Raji (cell line): Measurements from ENCODE around the gene N4BP2L1.

Experiments used
- POLR2A ChIP-seq: IDR thresholded peaks from 2 replicates; pipeline ENCODE4 v1.6.1; 2011; ENCODE audit warnings: low read depth, low read length, control low read depth; ENCODE audit not compliant: insufficient read depth

The N4BP2L1 gene

DNA sequence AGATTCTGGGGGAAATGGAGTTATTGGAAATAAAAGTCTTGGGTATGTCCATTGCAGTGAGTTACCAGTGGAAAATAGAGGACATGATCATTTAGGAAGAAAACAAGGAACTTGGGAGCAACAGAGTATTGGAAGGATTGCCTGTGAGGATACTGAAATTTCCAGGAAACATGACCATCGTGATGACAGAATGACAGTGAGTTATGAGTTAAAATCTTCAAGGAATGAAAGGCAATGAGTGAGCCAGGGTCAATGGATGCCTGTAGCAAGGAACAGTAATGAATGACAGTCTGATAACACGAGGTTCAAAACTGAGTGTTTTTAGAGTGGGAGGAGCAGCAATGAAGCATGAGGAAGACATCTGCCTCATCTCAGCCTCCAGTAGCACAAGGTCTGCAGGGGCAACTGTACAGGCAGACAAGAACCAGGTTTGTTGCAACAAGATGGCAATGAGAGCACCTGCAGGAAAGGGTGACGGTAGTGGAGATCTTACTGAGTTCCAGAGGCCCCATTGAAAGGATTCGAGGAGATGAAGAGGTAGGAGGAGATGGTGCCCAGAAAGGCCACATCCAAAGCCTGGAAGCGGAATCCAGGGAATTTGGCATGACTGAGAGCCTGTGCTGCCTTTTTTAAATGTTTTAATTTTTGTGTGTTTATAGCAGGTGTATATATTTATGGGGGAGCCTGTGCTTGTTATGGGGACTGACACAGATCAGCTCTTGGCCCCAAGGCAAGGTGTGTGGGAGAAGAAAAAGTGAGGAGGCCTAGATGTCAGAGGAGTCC lies 43.9 kb downstream of the N4BP2L1 start:
- TF ChIP-seq POLR2A: no peak

DNA sequence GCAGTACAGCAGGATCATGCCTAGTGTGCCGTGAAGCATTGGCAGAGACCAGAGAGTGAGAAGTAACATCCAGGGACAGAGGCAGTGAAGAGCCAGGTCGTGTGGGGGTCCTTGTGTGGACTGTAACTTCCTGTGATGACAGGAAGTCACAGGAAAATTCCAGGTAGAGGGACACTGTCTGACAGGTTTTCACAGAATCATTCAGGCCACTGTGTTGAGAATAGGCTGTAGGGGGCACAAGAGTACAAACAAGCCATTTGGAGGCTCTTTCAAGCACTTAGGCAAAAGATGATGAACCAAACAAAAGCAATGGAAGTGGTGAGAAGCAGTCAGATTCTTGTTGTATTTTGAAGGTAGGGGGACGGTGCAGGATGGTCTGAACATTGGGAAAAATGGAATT lies 46.4 kb downstream of the N4BP2L1 start:
- TF ChIP-seq POLR2A: no peak

DNA sequence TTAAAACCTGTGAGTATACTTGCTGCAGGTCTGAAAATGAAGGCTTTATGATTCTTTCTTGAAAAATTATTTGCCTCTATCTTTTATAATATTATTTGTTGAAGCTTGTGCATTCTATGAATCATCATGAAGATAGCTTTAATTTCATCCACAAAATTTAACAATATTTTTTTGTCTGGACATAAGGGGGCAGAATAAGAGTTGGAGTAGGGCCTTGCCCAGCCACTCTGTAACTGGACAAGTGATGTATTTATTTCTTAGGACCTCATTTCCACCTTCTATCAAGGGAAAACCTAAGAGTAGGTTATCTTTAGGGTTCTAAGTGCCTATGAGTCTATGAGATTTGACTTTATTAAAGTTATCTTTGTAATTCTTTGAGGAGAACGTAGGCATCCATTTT lies 49.9 kb downstream of the N4BP2L1 start:
- TF ChIP-seq POLR2A: no peak

DNA sequence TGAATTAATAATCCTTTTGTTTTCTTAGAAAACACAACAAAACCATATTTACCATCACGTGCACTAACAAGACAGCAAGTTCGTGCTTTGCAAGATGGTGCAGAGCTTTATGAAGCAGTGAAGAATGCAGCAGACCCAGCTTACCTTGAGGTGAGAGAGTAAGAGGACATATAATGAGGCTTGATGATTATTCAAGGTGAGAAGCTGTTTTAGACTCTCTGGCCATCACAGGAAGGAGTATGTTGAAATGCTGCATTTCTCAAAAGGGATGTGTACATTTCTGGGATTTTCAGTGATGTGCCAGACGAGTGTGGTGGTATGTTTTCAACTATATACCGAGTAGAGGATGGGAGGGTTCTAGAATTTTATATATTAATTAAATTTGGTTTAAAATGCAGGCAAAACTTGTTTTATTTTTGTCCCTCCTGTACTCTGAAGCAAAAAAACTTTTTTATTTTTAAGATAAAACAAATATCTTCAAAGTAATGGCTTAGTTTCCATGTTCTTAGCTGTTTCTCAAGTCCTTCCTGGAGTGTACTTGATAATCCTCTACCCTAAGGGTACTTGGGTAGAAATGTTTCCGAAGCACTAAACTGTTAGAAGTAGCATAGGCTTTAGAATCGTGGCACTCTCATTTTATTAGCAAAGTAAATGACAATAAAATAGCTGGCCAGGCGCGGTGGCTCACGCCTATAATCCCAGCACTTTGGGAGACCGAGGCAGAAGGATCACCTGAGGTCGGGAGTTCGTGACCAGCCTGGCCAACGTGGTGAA lies 51.1 kb downstream of the N4BP2L1 start:
- TF ChIP-seq POLR2A: no peak

DNA sequence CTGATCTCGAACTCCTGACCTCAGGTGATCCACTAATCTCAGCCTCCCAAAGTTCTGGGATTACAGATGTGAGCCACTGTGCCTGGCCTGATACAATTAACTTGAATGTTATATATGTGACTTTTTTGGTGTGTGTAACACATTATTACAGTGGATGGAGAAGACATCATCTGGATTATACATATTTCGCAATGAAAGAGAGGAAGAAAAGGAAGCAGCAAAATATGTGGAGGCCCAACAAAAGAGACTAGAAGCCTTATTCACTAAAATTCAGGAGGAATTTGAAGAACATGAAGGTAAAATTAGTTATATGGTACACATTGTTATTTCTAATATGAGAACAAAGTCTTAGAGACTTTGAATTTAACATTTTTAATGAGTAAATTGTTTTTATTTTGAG lies 57.1 kb downstream of the N4BP2L1 start:
- no peak for TF ChIP-seq POLR2A

DNA sequence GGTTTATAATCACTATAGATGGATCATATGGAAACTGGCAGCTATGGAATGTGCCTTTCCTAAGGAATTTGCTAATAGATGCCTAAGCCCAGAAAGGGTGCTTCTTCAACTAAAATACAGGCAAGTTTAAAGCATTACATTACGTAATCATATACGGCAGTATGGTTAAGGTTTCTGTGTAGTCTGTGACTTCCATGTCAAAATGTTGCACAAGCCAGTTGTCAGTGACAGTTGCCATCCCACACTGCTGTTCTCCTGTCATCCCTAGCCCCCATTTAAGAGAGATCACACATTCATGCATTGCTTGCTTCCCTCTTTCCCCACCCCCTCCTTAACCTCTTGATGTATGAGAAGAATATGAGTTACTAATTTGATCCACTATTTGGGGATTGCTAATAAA lies 65.4 kb downstream of the N4BP2L1 start:
- TF ChIP-seq POLR2A: no peak

DNA sequence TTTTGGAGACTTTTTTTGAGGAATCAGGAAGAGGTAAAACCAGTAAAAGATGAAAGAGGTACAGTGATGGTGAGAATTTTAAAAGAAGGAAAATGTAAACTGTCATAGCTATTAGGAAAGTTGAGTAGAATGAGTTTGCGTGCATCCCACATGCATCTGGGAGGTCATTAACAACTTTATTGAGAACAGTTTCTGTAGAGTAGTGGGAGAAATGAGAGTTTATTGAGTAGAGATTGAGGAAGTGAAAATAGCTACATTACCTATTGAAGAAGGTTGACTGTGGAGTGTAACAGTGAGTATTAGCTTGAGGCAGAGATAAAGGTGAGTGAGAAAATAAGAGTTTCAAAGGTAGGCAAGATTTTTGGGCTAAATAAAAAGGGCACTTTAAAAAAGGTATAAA lies 73.9 kb downstream of the N4BP2L1 start:
- TF ChIP-seq POLR2A: no peak
